Measurements from ENCODE around the gene DLGAP4.
"Not testable (repeated sequence)": the region's sequence is repeated elsewhere in the genome, so short reads cannot be mapped to it uniquely, and the experiment has no call there.

DLGAP4 gene

GRCh38 chr20:36378686-36379085 is 72.5 kb downstream of the DLGAP4 start:
- no peak overlapping the region for H3K27ac ChIP-seq
- TF ChIP-seq CTCF (IDR thresholded peaks at IDR 0.05), result no peak

GRCh38 chr20:36379914-36380313 is 73.8 kb downstream of the DLGAP4 start:
- not testable (repeated sequence) for H3K27ac ChIP-seq

GRCh38 chr20:36384022-36384619 is 78.0 kb downstream of the DLGAP4 start:
- H3K27ac ChIP-seq, result no peak overlapping the region
- TF ChIP-seq CTCF (IDR thresholded peaks at IDR 0.05) (no peak), ZFX (IDR thresholded peaks at IDR 0.05; ENCODE audit: borderline replicate concordance) (no peak)

- no peak for TF ChIP-seq ZFX (IDR thresholded peaks at IDR 0.05; ENCODE audit: borderline replicate concordance)
- TF ChIP-seq CTCF (IDR thresholded peaks at IDR 0.05), result no peak
- H3K27ac ChIP-seq, result no peak overlapping the region
These were observed 79.4 kb downstream of the DLGAP4 start for GRCh38 chr20:36385503-36385902.

GRCh38 chr20:36386236-36386635 is 80.1 kb downstream of the DLGAP4 start:
- no peak for TF ChIP-seq CTCF (IDR thresholded peaks at IDR 0.05)
- no peak for TF ChIP-seq ZFX (IDR thresholded peaks at IDR 0.05; ENCODE audit: borderline replicate concordance)
- no peak overlapping the region for H3K27ac ChIP-seq

- no peak for TF ChIP-seq ZFX (IDR thresholded peaks at IDR 0.05; ENCODE audit: borderline replicate concordance)
- no peak for TF ChIP-seq CTCF (IDR thresholded peaks at IDR 0.05)
- H3K27ac ChIP-seq, result no peak overlapping the region
These were observed 84.1 kb downstream of the DLGAP4 start for GRCh38 chr20:36390269-36390668.

GRCh38 chr20:36390719-36391415 is 84.7 kb downstream of the DLGAP4 start:
- TF ChIP-seq CTCF (IDR thresholded peaks at IDR 0.05), result no peak
- TF ChIP-seq ZFX (IDR thresholded peaks at IDR 0.05; ENCODE audit: borderline replicate concordance), result no peak
- no peak overlapping the region for H3K27ac ChIP-seq

GRCh38 chr20:36391456-36391855 is 85.3 kb downstream of the DLGAP4 start:
- TF ChIP-seq CTCF (IDR thresholded peaks at IDR 0.05) (no peak), ZFX (IDR thresholded peaks at IDR 0.05; ENCODE audit: borderline replicate concordance) (no peak)
- H3K27ac ChIP-seq, result no peak overlapping the region
